ENCODE results near the gene RTN4R.
"Not testable (repeated sequence)": the region's sequence is repeated elsewhere in the genome, so short reads cannot be mapped to it uniquely, and the experiment has no call there.

RTN4R gene

DNA sequence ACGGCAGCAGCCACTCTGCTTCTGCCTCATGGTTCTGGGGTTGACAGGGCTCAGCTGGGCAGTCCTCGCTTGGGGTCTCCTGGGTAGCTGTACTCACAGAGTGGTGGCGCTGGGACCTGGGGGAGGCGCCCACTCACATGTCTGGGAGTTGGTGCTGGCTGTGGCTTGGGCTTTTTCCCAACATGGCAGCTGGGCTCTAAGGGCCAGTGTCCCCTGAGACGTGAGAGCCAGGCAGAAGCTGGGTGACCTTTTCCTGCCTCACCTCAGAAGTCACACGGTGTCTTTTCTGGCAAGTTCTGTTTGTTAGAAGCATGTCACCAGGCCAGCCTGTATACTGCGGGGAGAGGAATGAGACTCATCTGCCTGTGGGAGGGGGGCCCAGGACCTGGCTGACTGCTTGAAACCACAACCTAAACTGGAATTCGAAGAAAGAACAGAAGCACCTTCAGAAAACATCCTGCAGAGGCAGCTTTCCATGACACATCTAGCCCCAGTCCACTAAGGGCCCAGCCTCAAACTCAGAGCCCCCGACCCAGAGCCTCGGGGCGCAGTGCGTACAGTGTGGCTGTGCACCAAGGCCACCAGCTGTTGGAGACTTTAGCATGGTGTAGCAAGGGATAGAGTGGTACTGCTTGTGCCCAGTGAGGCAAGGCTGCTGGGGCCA is 37.2 kb upstream of the RTN4R start:
- not testable (repeated sequence) for DNase-seq

DNA sequence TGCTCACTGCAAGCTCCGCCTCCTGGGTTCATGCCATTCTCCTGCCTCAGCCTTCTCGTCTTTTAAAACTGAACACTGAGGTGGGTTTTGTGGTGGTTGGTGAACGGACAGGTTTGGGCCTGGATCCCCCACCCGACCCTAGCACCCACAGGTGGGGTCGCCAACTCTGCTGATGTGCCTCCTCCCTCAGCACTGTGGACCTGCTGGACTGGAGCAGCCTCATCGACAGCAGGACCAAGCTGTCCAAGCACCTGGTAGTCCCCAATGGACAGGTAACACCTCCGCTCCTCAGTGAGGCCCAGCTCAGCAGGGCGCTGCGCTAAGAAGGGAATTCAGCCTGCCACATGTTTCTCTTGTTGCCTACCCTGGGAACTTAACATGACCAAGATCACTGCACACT is 36.5 kb upstream of the RTN4R start:
- no peak for DNase-seq

DNA sequence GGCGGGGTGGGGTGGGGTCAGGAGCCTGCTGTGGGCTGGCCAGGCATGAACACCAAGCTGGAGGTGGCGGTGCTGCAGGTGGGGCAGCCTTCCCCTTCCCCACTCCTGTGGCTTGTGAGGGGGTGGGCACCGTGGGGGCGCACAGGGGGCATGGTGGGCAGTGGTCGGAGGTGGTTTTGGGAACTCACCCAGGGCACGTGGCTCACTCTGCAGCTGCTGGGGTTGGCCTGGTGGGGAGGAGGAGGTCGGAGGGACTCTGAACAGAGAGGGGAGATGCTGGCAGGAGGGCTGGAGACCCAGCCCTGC is 35.1 kb upstream of the RTN4R start:
- DNase-seq, result not testable (repeated sequence)

DNA sequence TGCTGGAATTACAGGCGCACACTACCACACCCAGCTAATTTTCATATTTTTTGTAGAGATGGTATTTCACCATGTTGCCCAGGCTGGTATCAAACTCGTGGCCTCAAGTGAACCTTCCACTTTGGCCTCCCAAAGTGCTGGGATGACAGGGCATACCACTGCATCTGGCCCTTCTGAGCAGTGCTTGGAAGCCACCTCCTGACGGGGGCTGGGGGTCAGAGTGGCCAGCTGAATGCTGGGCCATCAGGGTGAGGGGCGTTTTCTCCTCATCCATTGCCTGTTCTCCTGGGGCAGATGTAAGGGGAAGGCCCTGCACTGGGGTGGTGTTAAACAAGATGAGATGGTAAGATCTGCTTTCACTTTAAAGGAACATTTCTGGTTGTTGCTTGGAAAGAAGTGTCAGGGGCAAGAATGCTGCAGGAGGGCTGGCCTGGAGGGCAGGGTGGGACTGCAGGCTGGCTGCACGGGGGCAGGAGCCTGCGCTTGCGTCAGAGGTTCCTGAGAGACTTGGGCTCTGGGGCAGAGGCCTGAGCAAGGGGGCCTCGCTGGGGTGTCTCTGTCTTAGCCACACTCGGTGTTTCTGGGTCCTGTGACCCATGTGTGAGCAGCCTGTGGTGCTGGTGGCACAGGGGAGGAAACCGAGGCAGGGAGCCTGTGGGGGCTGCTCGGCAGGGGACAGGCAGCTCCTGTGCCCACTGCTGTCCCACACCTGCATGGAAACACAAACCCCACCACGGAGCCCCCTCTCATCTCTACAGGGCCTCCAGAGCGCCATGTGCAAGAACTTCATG is 34.5 kb upstream of the RTN4R start:
- no peak for DNase-seq

DNA sequence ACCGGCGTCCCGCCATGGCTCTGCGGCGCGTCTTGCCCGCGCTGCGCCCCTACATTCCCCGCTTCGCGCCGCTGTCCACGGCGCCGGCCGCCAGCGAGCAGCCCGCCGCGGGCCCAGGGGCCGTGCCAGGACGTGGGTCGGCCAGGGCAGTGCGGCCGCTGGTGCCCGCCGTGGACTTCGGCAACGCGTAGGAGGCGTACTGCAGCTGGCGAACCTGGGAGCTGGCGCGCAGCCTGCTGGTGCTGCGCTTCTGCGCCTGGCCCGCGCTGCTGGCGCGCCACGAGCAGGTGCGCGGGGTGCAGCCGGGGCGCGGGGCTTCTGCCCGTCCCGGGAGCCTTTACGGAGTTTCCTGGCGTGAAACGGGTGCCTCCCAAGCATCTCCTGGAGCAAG is 31.6 kb upstream of the RTN4R start:
- DNase-seq, result no peak

DNA sequence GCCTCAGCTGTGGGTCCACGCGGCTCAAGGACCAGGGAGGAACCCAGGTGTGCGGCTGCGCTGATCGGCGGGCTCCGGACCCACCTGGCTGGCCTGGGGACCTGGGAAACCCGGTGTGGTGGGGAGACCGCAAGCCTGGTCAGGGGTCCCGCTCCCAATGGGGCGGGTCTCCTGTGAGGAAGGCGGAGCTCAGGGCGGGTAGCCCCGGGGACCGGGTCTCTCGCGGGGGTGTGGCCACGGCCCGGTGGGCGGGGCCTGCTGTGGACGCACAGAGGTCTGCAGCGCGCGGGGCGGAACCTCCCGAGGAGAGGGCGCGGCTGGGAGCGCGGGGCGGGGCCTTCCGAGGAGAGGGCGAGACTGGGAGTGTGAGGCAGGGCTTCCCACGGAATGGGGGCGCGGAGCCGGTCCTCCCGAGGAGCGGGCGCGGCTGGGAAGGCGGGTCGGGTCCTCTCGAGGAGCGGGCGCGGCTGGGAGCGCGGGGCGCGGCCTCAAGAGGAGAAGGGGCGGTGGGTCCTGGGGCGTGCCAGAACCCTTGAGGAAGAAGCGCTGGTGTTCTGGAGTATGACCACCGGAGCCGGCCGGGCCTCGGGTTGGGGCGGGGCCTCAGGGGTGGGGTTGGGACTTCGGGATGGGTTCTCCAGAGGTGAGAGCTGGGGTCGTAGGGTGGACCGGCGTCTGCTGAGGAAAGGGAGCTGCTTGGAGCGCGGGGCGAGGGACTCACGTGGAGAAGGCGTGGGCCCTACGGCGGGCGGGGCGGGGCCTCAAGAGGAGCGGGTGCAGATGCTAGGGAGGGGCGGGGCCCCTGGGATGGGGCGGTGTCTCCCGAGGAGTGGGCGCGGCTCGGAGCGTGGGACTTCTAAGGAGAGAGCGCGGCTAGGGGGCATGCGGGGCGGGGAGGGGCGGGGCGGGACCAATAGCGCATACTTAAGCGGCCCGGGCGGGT is 31.0 kb upstream of the RTN4R start:
- DNase-seq, result peak; percentile 96

DNA sequence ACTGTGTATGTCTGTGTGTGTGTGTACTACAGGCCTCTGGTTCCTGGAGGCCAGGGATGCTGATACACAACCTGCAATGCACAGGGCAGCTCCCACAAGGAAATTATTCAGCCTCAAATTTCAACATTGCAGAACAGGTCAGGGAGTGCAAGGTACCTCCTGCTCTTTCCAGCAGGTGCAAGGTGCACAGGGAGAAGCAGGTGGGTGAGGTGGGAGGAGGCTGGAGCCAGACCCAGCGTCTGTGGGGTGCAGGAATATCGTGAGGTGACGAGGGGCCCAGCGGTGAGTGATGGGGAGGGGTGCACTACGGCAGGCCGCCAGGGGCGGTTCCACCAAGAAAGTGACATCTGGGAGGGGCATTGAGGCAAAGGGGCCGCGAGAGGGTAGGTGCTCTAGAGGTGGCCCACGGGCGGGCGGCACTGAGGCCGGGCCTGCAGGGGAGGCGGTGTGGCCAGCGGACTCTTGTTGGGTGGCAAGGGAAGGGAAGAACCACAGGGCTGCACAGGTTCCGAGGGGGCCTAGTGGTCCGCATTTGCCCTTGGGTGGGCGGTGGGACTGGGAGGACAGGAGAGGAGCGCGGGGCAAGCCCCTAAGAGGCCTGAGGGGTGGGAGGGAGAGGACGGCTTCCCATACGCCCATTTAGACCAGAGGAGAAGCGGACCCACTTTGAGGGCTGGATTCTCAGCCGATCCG is 30.1 kb upstream of the RTN4R start:
- no peak for DNase-seq

DNA sequence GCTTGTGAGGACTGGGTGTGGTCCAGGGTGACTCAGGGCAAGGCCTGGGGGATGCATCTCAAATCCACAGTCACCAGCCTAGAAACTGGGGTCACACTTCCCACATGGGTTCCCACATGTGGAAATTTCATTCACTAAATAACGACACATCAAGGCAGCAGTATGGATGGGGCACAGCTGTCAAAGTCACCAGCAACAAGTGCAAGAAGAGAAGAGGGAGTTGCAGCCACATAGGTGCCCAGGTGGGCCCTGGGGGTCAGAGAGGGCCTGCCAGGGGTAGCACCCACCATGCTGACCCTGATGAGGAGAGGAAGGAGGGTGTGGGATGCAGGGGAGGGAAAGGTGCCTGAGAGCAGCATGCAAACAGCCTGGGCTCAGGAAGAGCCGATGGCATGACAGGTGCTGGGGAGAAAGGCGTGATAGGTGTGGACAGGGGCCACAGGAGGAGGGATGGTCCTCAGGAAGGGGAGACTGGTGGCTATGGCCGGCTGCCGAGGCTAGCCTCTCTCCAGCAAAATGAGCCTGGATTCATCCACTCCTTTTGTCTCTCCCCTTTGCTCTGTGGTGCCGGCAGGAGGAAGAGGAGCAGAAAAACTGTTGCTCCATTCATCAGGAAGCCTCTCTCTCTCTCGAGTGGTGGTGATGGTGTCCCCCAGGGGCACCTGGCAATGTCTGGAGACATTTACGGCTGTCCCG is 29.4 kb upstream of the RTN4R start:
- no peak for DNase-seq

DNA sequence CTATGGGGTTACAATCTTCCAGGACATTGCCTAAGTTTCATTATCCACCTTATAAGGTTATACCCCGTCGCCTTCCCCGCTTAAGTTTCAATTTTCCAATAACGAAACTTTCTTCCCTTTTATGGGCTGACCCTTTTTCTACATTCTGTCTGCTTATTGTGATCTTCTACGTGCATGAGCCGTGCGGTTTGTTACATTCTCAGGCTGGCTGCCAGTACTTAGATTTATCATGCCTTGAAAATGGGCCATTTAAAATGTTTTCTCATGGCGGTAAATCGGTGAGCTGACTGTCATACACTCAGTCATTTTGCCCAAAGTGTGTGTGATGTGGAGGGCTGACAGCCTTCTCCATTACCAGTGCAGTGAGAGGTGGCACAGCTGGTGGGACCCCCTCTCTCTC is 28.5 kb upstream of the RTN4R start:
- DNase-seq, result no peak

DNA sequence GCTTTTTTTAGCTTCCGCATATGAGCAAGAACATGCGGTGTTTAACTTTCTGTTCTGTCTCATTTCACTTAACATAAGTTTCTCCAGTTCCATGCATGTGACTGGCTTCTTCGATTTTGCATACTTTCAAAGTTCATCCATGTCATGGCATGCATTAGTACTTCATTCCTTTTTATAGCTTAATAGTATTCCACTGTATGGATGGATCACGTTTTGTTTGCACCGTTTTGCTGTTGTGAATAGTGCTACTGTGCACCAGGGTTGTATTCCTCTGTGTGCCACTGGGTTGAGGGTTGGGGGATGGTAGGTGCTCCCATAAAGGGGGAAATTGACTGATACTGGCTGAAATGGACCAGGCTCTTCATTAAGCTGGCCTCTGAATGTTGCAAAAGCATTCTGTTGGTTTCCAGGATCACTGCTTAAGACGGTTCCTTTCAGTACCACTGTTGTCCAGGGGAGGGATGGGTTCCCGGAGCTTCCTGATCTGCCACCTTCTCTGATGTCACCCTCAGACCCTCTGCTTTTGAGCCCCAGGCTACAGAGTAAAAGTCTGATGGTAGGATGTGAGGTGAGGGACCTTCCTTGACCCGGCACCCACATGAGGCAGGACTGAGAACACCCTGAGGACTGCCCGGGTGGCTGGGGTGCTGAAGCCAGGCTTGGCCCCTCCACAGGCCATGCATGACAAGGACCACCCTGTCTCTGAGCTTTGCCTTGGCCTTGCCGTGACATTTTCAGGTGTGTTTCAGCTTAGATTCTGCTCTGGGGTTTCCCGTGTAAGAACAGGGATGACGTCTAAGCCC is 27.3 kb upstream of the RTN4R start:
- no peak for DNase-seq

DNA sequence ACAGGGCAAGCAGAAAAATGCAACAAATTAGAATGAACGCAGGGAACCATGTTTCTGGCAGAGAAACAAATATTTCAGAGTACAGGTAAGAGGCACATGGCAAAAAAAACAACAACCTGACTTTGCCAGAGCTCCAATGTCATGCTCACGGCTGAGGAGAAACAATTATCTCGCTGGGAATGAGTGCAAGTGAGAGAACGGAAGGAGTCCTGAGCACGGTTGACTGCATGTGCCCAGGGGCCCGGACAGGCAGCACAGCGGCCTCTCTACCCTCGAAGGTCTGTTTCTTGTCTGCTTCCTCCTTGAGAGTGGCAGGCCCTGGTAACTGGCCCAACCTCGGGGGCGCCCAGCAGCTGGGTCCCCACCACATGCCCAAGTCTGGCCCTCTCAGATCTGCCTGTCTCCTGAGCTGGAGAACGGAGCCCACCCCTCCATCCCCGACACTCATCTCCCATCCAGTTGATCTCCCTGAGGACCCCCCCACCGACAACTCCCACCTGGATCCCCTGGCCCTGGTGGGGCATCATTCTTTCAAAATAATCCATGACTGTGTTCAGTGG is 24.6 kb upstream of the RTN4R start:
- no peak for DNase-seq

DNA sequence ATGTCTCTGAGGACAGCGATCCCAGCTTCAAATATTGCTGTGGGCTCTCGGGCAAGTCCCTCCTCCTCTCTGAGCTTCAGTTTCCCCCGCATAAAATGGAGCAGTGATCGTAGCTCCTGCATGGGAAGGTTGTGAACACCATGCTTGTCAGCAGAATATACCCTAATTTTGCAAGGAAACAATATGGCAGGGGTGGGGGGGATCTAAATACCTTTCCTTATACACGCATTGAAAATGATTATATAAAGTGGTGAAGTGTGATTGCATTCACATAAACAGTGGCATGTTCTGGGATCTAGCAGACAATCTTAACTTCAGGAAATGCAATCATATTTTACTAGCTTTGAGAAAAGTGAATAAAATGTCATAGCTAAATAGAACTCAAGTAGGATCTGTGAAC is 24.0 kb upstream of the RTN4R start:
- DNase-seq, result no peak

DNA sequence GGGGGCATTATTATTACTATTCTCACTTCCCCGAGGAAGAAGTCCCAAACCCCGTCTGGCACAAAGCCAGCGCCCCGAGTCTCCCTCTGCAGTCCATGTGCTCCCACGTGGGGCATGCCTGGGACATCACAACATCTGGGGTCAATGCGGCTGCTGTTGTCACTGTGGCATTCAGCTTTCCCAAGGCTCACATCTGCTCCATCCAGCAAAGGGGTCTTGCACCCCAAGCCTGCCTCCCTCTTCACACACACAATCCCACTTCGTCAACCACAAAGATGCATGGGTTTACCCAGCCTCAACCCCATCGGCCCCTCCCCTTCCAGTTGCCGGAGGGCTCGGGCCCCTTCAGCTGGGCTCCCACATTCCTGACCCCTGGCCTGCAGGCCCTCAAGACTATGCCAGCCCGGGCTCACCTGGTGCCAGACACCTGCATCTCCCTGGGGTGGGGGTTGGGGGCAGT is 23.5 kb upstream of the RTN4R start:
- no peak for DNase-seq

DNA sequence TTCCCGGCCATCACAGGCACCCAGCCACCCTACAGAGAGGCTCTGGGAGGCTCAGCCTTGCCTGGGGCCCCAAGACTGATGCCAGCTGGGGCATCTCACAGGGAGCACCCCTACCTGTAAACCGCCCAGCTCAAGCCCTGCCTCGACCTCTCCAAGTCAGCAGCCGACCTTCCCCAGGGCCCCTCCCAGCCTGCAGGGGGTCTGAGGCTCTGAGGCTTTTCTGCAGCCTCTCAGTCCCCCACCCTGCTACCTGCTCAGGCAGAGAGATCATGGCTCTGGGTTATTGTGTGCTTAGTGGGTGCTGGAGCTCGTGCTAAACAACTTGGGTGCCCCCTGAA is 23.1 kb upstream of the RTN4R start:
- DNase-seq, result no peak

DNA sequence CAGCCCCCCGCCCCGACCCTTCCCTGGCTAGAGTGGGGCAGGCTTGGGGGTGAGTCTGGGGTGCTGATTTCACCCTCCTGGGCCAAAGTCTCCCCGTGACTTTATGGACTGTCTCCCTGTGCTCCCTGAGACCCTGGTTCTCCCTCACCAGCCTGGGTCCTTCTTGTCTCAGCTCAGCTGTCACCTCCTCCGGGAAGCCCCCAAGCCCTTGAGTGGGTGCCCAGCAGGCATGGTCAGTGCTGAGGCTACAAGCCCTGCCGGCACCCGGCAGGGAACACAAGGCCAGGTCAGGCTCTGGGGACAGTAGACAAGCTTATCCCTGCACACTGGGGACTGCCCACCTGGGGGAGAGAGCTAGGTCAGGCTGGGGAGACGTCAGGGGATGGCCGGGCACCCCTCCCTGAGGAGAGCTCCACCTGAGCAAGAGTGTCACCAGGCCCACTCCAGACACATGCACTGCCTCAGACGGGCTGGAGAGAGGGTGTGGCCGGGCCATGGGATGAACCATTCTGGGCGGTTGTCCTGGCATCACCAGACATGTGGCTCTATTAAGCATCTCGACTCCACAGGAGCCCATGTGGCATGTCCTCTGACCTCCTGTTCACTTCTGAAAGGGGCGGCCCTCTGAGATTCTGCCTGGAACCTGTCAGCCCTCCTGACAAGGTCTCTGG is 22.6 kb upstream of the RTN4R start:
- DNase-seq, result no peak

DNA sequence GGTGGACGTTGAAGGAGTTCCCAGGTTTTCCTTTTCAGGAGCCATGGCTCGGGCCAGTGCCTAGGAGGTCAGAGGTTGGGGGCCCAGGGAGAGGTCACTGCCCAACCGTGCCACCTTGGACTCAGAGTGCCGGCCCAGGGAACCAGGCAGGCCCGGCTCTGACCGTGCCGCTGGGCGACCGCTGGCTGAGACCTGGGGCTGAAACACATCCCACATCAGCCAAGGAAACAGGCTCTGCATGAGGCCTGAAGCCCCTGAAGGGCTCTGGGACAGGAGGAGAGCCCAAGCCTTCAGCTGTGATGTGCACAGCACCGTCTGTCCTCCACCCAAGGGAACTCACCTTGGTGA is 21.9 kb upstream of the RTN4R start:
- DNase-seq, result no peak

DNA sequence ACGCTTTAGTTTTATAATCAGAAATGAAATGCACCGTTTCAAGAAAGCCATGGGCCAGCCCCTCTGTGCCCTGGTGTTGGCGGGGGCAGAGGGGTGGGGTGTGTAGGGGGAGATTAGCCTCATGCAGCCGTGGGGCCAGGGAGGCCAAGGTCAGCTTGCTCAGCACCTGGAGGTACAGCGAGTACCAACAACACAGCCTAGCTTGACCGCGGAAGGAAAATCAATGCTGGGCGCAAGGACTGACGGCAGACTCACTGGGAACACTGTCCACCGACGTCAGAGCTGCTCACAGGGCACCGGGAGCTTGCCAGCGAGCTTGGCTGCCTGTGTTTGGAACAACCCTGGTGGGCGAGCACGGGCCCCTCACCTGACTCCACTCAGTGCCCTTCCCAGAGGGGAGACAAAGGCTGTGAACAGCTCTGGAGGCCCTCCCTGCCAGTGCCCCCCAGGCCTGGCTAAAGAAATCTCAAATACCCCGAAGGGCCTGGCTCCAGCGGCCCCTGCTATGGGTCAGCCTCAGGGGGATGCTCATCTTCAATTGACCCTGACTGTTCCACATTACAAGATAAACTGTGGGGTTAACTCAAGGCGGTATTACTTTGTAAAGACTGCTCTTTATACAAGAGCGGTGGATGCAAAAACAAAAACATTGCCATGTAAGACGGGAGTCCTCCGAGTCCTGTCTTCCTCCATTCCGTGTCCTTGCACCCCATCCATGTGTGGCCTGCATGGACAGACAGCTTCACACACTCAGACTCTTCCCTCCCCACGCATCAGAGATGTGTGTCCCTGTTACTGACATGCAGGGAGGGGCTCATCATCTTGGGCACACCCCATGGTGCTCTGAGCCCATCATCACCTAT is 21.3 kb upstream of the RTN4R start:
- not testable (repeated sequence) for DNase-seq

DNA sequence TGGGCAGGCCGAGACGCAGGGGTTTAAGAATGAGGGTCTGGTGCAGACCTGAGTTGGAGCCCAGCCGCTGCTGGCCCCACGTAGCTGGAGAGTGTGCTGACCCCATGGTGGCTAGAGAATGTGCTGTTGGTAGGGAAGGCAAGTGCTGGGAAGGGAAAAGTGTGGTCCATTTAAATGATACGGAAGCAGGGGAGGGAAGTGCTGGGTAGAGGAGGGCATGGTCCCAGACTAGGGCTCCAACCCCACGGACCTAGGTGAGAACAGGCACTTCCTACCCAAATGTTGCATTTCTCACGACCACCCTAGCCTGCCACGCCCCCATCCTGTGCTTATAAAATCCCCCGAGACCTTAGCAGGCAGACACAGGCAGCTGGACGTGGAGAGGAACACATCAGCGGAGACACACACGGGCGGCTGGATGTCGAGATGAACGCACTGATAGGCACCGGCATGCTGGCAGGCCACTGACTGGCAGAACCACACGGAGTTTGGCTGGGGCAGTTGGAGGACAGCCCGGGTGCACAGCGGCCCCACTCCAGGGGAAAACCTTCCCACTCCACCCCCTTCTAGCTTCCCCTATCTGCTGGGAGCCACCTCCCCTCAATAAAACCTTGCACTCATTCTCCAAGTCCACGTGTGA is 18.8 kb upstream of the RTN4R start:
- DNase-seq, result not testable (repeated sequence)

DNA sequence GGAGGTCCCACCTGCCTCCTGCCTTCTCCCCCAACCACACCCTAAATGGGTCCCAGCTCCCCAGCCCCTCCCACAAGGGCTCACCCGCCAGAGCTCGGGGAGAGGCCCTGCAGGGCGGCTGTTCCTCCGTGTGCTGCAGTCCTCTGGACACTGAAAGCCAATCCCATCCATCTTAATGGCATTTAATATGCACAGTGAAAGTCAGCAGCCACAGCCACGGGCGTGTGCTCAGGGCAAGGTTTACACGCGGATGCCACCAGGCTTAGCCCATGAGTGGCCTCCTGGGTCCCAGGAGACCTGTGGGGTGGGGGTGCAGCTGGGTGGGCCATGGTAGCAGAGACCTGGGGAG is 18.2 kb upstream of the RTN4R start:
- DNase-seq, result not testable (repeated sequence)
